SU-DHL-6 (cell line): ENCODE results near the gene DOCK10.

ENCODE experiments used
- H2AFZ ChIP-seq: fragments of 200-600 bp; sonication (generic); 2 replicates; pipeline ENCODE4 v1.6.1; 2014; ENCODE audit warnings: low read depth, mild to moderate bottlenecking, moderate library complexity, mixed read lengths, antibody characterized with exemption, low read length; ENCODE audit not compliant: severe bottlenecking
- H3F3A ChIP-seq: fragments of 200-600 bp; shearing (Covaris generic); 2 replicates; pipeline ENCODE4 v1.6.0; 2016; ENCODE audit warnings: antibody characterized with exemption, mild to moderate bottlenecking; ENCODE audit not compliant: insufficient read depth
- H3K27ac ChIP-seq: fragments of 200-600 bp; sonication (generic); 2 replicates; pipeline ENCODE4 v1.5.1; 2016; ENCODE audit warnings: low read depth, mild to moderate bottlenecking, low read length, moderate library complexity, mixed read lengths
- H3K27me3 ChIP-seq: fragments of 200-600 bp; sonication (generic), shearing (Covaris generic); 2 replicates; pipeline ENCODE4 v1.6.0; 2014; ENCODE audit warnings: mild to moderate bottlenecking, low read length
- H3K36me3 ChIP-seq: fragments of 200-600 bp; sonication (generic); 2 replicates; pipeline ENCODE4 v1.6.1; 2014; ENCODE audit warnings: mild to moderate bottlenecking, low read length, mixed read lengths
- H3K4me2 ChIP-seq: fragments of 300-600, 200-600 bp; shearing (Covaris generic), sonication (generic); 2 replicates; pipeline ENCODE4 v1.6.0; 2014; ENCODE audit warnings: low read length, low read depth, mild to moderate bottlenecking; ENCODE audit not compliant: poor library complexity, severe bottlenecking
- H3K4me3 ChIP-seq: fragments of 200-600 bp; sonication (generic); 2 replicates; pipeline ENCODE4 v1.5.1; 2014; ENCODE audit warnings: antibody characterized with exemption, low read length, mild to moderate bottlenecking, mixed read lengths; ENCODE audit not compliant: insufficient read depth, poor library complexity, severe bottlenecking
- H3K79me2 ChIP-seq: fragments of 200-600 bp; sonication (generic); 2 replicates; pipeline ENCODE4 v1.6.1; 2014; ENCODE audit warnings: mild to moderate bottlenecking, low read length, moderate library complexity; ENCODE audit not compliant: insufficient read depth
- H3K9ac ChIP-seq: fragments of 200-600 bp; sonication (generic); 2 replicates; pipeline ENCODE4 v1.7.0; 2014; ENCODE audit warnings: mild to moderate bottlenecking, low read length
- H3K9me2 ChIP-seq: fragments of 200-600 bp; sonication (generic); replicated peaks from 2 replicates; pipeline ENCODE4 v1.6.1; 2014; ENCODE audit warnings: low read length; ENCODE audit not compliant: insufficient read depth
- H3K9me3 ChIP-seq: fragments of 200-600 bp; sonication (generic); 2 replicates; pipeline ENCODE4 v1.6.1; 2014; ENCODE audit warnings: low read length, mixed read lengths; ENCODE audit not compliant: insufficient read depth
- H4K20me1 ChIP-seq: fragments of 200-600 bp; sonication (generic); 2 replicates; pipeline ENCODE4 v1.6.1; 2014; ENCODE audit warnings: low read depth, mild to moderate bottlenecking, antibody characterized with exemption, low read length, moderate library complexity, mixed read lengths
- CTCF ChIP-seq: fragments of 200-600 bp; sonication (generic); IDR thresholded peaks from one replicate; pipeline ENCODE4 v1.5.1; 2017; ENCODE audit warnings: antibody characterized with exemption, mild to moderate bottlenecking, low read length, moderate library complexity; ENCODE audit not compliant: insufficient read depth, poor library complexity, severe bottlenecking
- EZH2phosphoT487 ChIP-seq: fragments of 200-600 bp; sonication (generic), shearing (Covaris generic); conservative IDR thresholded peaks from 2 replicates; pipeline ENCODE4 v1.6.1; 2018; ENCODE audit warnings: mild to moderate bottlenecking, antibody characterized with exemption, low read length, moderate library complexity, mixed read lengths

DOCK10 gene

GRCh38 chr2:224893848-224894247, 148.4 kb downstream of the DOCK10 start:
- TF ChIP-seq CTCF (no peak), EZH2phosphoT487 (no peak)
- H3K27me3 ChIP-seq: no peaks in the 10 kb centered on the region
- no peak overlapping the region for H3K4me3 ChIP-seq
- no peaks in the 10 kb centered on the region for H3K79me2 ChIP-seq
- no peaks in the 10 kb centered on the region for H4K20me1 ChIP-seq
- no peaks in the 10 kb centered on the region for H3K36me3 ChIP-seq
- no peaks in the 10 kb centered on the region for H3F3A ChIP-seq
- H2AFZ ChIP-seq: no peak overlapping the region
- H3K9me2 ChIP-seq: no peaks in the 10 kb centered on the region
- no peak overlapping the region for H3K9ac ChIP-seq
- H3K9me3 ChIP-seq: no peaks in the 10 kb centered on the region
- H3K4me2 ChIP-seq: no peak overlapping the region
- H3K27ac ChIP-seq: no peak overlapping the region

- H3K9ac ChIP-seq: no peak overlapping the region
- H3K4me3 ChIP-seq: no peak overlapping the region
- H3K27ac ChIP-seq: no peak overlapping the region
- H4K20me1 ChIP-seq: no peaks in the 10 kb centered on the region
- H3F3A ChIP-seq: no peaks in the 10 kb centered on the region
- no peaks in the 10 kb centered on the region for H3K27me3 ChIP-seq
- H3K9me2 ChIP-seq: no peaks in the 10 kb centered on the region
- no peak overlapping the region for H2AFZ ChIP-seq
- H3K36me3 ChIP-seq: no peaks in the 10 kb centered on the region
- TF ChIP-seq EZH2phosphoT487: no peak
- TF ChIP-seq CTCF: no peak
- no peaks in the 10 kb centered on the region for H3K79me2 ChIP-seq
- no peak overlapping the region for H3K4me2 ChIP-seq
- no peaks in the 10 kb centered on the region for H3K9me3 ChIP-seq
These were observed 149.6 kb downstream of the DOCK10 start for GRCh38 chr2:224892574-224893204.

- no peaks in the 10 kb centered on the region for H3K9me2 ChIP-seq
- H3K9ac ChIP-seq: no peak overlapping the region
- no peaks in the 10 kb centered on the region for H4K20me1 ChIP-seq
- H3K4me2 ChIP-seq: no peak overlapping the region
- no peak overlapping the region for H2AFZ ChIP-seq
- no peaks in the 10 kb centered on the region for H3K79me2 ChIP-seq
- no peak overlapping the region for H3K27ac ChIP-seq
- no peaks in the 10 kb centered on the region for H3K36me3 ChIP-seq
- H3F3A ChIP-seq: no peaks in the 10 kb centered on the region
- H3K4me3 ChIP-seq: no peak overlapping the region
- TF ChIP-seq EZH2phosphoT487: no peak
- no peak for TF ChIP-seq CTCF
- H3K27me3 ChIP-seq: no peaks in the 10 kb centered on the region
- H3K9me3 ChIP-seq: no peaks in the 10 kb centered on the region
These were observed 151.9 kb downstream of the DOCK10 start for GRCh38 chr2:224890372-224890771.
